CD4-positive, alpha-beta T cell (primary cell): ENCODE measurements around the gene COL16A1. TPM values are rescaled to one million over a fixed set of nuclear protein-coding genes. Genes with fewer than 3 reads are reported as not detected.

Experiments used
- ATAC-seq: fragments of 200-7000 bp; cut with Tn5 transposase; one replicate; pipeline ENCODE4 v1.10.0; 2022; ENCODE audit warnings: mild to moderate bottlenecking; ENCODE audit not compliant: poor library complexity
- CTCF ChIA-PET: fragments of 350-600 bp; sonication (Branson Sonifier 250); formaldehyde crosslinking; loops from one replicate; lab custom pipeline; 2021; ENCODE audit warnings: antibody characterized with exemption, inconsistent platforms; lab: Charles Lee
- POLR2A ChIA-PET: fragments of 350-600 bp; sonication (Branson Sonifier 250); formaldehyde crosslinking; loops from one replicate; lab custom pipeline; 2021; ENCODE audit warnings: antibody characterized with exemption, inconsistent platforms; lab: Charles Lee
- DNase-seq, 14 experiments: peaks; one replicate each; pipeline ENCODE4 v3.0.0-alpha.2; 2013 to 2020; ENCODE audit warnings: mixed read lengths in 2 of 14
- H3K27ac ChIP-seq, 2 donors: one replicate each; pipeline versions ENCODE4 v1.5.1 to v1.7.0; 2013; ENCODE audit warnings: low read length in 2 of 2, low read depth in 1 of 2, mild to moderate bottlenecking in 1 of 2
- H3K27me3 ChIP-seq, 2 experiments: 1 replicate in 1 of 2; 2 replicates in 1 of 2; pipeline versions ENCODE4 v1.6.1 to v1.7.0; 2013; ENCODE audit warnings: low read length in 2 of 2, control low read depth in 1 of 2, mild to moderate bottlenecking in 1 of 2, moderate library complexity in 1 of 2; ENCODE audit not compliant: insufficient read depth in 2 of 2, control insufficient read depth in 1 of 2
- H3K36me3 ChIP-seq: one replicate; pipeline ENCODE4 v1.6.1; 2013; ENCODE audit warnings: low read length, control low read depth; ENCODE audit not compliant: insufficient read depth
- H3K4me1 ChIP-seq: one replicate; pipeline ENCODE4 v1.6.1; 2013; ENCODE audit warnings: low read length, control low read depth; ENCODE audit not compliant: insufficient read depth
- H3K4me3 ChIP-seq: one replicate; pipeline ENCODE4 v1.5.1; 2013; ENCODE audit warnings: mild to moderate bottlenecking, low read length, moderate library complexity
- H3K9me3 ChIP-seq, 2 experiments: 1 replicate in 1 of 2; 2 replicates in 1 of 2; pipeline versions ENCODE4 v1.6.1 to v1.7.0; 2013; ENCODE audit warnings: low read length in 2 of 2, mild to moderate bottlenecking in 2 of 2, control low read depth in 1 of 2, moderate library complexity in 1 of 2; ENCODE audit not compliant: control insufficient read depth in 1 of 2, insufficient read depth in 1 of 2
- H3K27ac Mint-ChIP-seq: one replicate; pipeline ENCODE4 v1.8.0; 2020; ENCODE audit warnings: mixed read lengths
- H3K27me3 Mint-ChIP-seq: one replicate; pipeline ENCODE4 v1.8.0; 2021; ENCODE audit warnings: mixed read lengths
- H3K36me3 Mint-ChIP-seq: one replicate; pipeline ENCODE4 v1.8.0; 2021; ENCODE audit warnings: low read depth, mixed read lengths
- H3K4me1 Mint-ChIP-seq: one replicate; pipeline ENCODE4 v1.8.0; 2021; ENCODE audit warnings: low read depth, mixed read lengths
- H3K4me3 Mint-ChIP-seq: one replicate; pipeline ENCODE4 v1.8.0; 2020; ENCODE audit warnings: mild to moderate bottlenecking, mixed read lengths
- H3K9me3 Mint-ChIP-seq: one replicate; pipeline ENCODE4 v1.8.0; 2020; ENCODE audit warnings: mixed read lengths
- CTCF ChIP-seq: fragments of 200-600 bp; IDR thresholded peaks from one replicate; pipeline ENCODE4 v1.8.0; 2022; ENCODE audit warnings: antibody characterized with exemption, mild to moderate bottlenecking
- intact Hi-C, 2 experiments: fragments of 100-400 bp; cut with DNase I in 1 of 2; cut with micrococcal nuclease in 1 of 2; formaldehyde crosslinking; loops; one replicate each; pipeline versions ENCODE4 v1.15.1 to v1.9.0; 2023 to 2025; cut with DNase I, micrococcal nuclease
- total RNA-seq, 174 experiments: library from RNA in 2 of 174; stranded (reverse) in 2 of 174; gene quantifications; one replicate each; pipeline ENCODE4 v1.2.3 and lab custom pipeline; 2021 to 2026

Gene COL16A1
- total RNA-seq, 2 experiments from 2014 or later: not detected

GRCh38 chr1:31679091-31679490 lies 24.7 kb downstream of the COL16A1 start:
- peaks cover 5% of the 10 kb centered on the region for H3K27me3 Mint-ChIP-seq
- H3K4me3 ChIP-seq: no peak overlapping the region
- no peaks in the 10 kb centered on the region for H3K4me1 Mint-ChIP-seq
- H3K36me3 Mint-ChIP-seq: no peaks in the 10 kb centered on the region
- ATAC-seq (no peak), DNase-seq (no peak)
- H3K27me3 ChIP-seq: no peaks in the 10 kb centered on the region
- TF ChIP-seq CTCF: no peak
- CTCF ChIA-PET: no interaction called here
- no peak overlapping the region for H3K27ac Mint-ChIP-seq
- H3K4me1 ChIP-seq: no peaks in the 10 kb centered on the region
- no peaks in the 10 kb centered on the region for H3K36me3 ChIP-seq
- POLR2A ChIA-PET: no interaction called here
- H3K9me3 ChIP-seq: peaks cover 0 to 6% of the 10 kb centered on the region in 2 experiments
- H3K9me3 Mint-ChIP-seq: no peaks in the 10 kb centered on the region
- H3K27ac ChIP-seq: no peak overlapping the region
- intact Hi-C loops: no loop called here
- H3K4me3 Mint-ChIP-seq: no peak overlapping the region

GRCh38 chr1:31678681-31679080 lies 25.1 kb downstream of the COL16A1 start:
- ATAC-seq (no peak), DNase-seq (no peak)
- Histone ChIP-seq H3K36me3 (no peaks in the 10 kb centered on the region), H3K4me3 (no peak overlapping the region), H3K4me1 (no peaks in the 10 kb centered on the region), H3K9me3 (peaks cover 0 to 2% of the 10 kb centered on the region in 2 experiments), H3K27ac (no peak overlapping the region), H3K27me3 (no peaks in the 10 kb centered on the region)
- POLR2A ChIA-PET: no interaction called here
- TF ChIP-seq CTCF: no peak
- H3K36me3 Mint-ChIP-seq: no peaks in the 10 kb centered on the region
- CTCF ChIA-PET: no interaction called here
- intact Hi-C loops: no loop called here
- no peak overlapping the region for H3K27ac Mint-ChIP-seq
- H3K9me3 Mint-ChIP-seq: no peaks in the 10 kb centered on the region
- H3K4me3 Mint-ChIP-seq: no peak overlapping the region
- no peaks in the 10 kb centered on the region for H3K4me1 Mint-ChIP-seq
- H3K27me3 Mint-ChIP-seq: peaks cover 5% of the 10 kb centered on the region

GRCh38 chr1:31677949-31678348 lies 25.9 kb downstream of the COL16A1 start:
- no peaks in the 10 kb centered on the region for H3K36me3 ChIP-seq
- H3K27me3 ChIP-seq: no peaks in the 10 kb centered on the region
- H3K9me3 ChIP-seq: no peaks in the 10 kb centered on the region
- H3K4me3 ChIP-seq: no peak overlapping the region
- intact Hi-C loops: no loop called here
- CTCF ChIA-PET: no interaction called here
- H3K27me3 Mint-ChIP-seq: peaks cover 5% of the 10 kb centered on the region
- no peaks in the 10 kb centered on the region for H3K4me1 Mint-ChIP-seq
- no peaks in the 10 kb centered on the region for H3K4me1 ChIP-seq
- no peaks in the 10 kb centered on the region for H3K9me3 Mint-ChIP-seq
- no peak overlapping the region for H3K27ac Mint-ChIP-seq
- POLR2A ChIA-PET: no interaction called here
- DNase-seq: no peak
- TF ChIP-seq CTCF: no peak
- no peak for ATAC-seq
- no peak overlapping the region for H3K27ac ChIP-seq
- no peaks in the 10 kb centered on the region for H3K36me3 Mint-ChIP-seq
- no peak overlapping the region for H3K4me3 Mint-ChIP-seq
